Immature natural killer cell (primary cell): ENCODE results near the gene TAP1. TPM values are rescaled to one million over a fixed set of nuclear protein-coding genes. Genes with fewer than 3 reads are reported as not detected.
"Not testable (repeated sequence)": the region's sequence is repeated elsewhere in the genome, so short reads cannot be mapped to it uniquely, and the experiment has no call there.

ENCODE experiments used
- DNase-seq, 3 donors: peaks; one replicate each; pipeline ENCODE4 v3.0.0; 2022; ENCODE audit warnings: mixed read lengths in 1 of 3
- H3K27ac Mint-ChIP-seq, 6 donors: one replicate each; pipeline ENCODE4 v1.8.0; 2020; ENCODE audit warnings: mixed read lengths in 6 of 6, mild to moderate bottlenecking in 5 of 6, inconsistent platforms in 4 of 6, moderate library complexity in 3 of 6
- H3K27me3 Mint-ChIP-seq, 3 donors: one replicate each; pipeline ENCODE4 v1.8.0; 2020 to 2021; ENCODE audit warnings: low read depth in 3 of 3, mild to moderate bottlenecking in 3 of 3, mixed read lengths in 3 of 3, moderate library complexity in 3 of 3, inconsistent platforms in 1 of 3
- H3K36me3 Mint-ChIP-seq, 3 donors: one replicate each; pipeline ENCODE4 v1.8.0; 2020; ENCODE audit warnings: mixed read lengths in 3 of 3, inconsistent platforms in 2 of 3, mild to moderate bottlenecking in 2 of 3
- H3K4me1 Mint-ChIP-seq, 2 donors: one replicate each; pipeline ENCODE4 v1.8.0; 2020; ENCODE audit warnings: inconsistent platforms in 2 of 2, mild to moderate bottlenecking in 2 of 2, mixed read lengths in 2 of 2, moderate library complexity in 1 of 2
- H3K4me3 Mint-ChIP-seq, 5 donors: one replicate each; pipeline ENCODE4 v1.8.0; 2020; ENCODE audit warnings: mild to moderate bottlenecking in 5 of 5, mixed read lengths in 5 of 5, inconsistent platforms in 3 of 5, moderate library complexity in 3 of 5
- H3K9me3 Mint-ChIP-seq, 6 donors: one replicate each; pipeline ENCODE4 v1.8.0; 2020; ENCODE audit warnings: mild to moderate bottlenecking in 6 of 6, mixed read lengths in 6 of 6, inconsistent platforms in 4 of 6, moderate library complexity in 3 of 6
- polyA plus RNA-seq, 3 donors: library from polyadenylated mRNA; unstranded; fragments of 300-500 nt; fragmentation: Illumina TruSeq; gene quantifications; one replicate each; pipeline ENCODE4 v1.2.3, GENCODE V29; 2021

TAP1 gene, protein sequence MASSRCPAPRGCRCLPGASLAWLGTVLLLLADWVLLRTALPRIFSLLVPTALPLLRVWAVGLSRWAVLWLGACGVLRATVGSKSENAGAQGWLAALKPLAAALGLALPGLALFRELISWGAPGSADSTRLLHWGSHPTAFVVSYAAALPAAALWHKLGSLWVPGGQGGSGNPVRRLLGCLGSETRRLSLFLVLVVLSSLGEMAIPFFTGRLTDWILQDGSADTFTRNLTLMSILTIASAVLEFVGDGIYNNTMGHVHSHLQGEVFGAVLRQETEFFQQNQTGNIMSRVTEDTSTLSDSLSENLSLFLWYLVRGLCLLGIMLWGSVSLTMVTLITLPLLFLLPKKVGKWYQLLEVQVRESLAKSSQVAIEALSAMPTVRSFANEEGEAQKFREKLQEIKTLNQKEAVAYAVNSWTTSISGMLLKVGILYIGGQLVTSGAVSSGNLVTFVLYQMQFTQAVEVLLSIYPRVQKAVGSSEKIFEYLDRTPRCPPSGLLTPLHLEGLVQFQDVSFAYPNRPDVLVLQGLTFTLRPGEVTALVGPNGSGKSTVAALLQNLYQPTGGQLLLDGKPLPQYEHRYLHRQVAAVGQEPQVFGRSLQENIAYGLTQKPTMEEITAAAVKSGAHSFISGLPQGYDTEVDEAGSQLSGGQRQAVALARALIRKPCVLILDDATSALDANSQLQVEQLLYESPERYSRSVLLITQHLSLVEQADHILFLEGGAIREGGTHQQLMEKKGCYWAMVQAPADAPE
- 100 to 1,000 TPM; 310 to 465 (median 439) TPM for polyA plus RNA-seq

- peaks cover 27 to 59% (median 42%) of the 10 kb centered on the region in 3 donors for H3K36me3 Mint-ChIP-seq
- H3K9me3 Mint-ChIP-seq: no peaks in the 10 kb centered on the region
- peaks cover 9 to 23% (median 19%) of the 10 kb centered on the region in 3 donors for H3K27me3 Mint-ChIP-seq
- DNase-seq: peak; percentile 93 to 94 (median 94)
- peak within 1 kb of the TSS; percentile 100 for H3K27ac Mint-ChIP-seq
- peak within 1 kb of the TSS; percentile 92 to 100 (median 99) for H3K4me3 Mint-ChIP-seq
- H3K4me1 Mint-ChIP-seq: peaks cover 70 to 81% of the 10 kb centered on the region in 2 donors
Observed at GRCh38 chr6:32853541-32854375, at the start of gene TAP1, which contains the start of gene PSMB9. TAP1 (minus strand) TSS chr6:32853704; CDS start chr6:32853636, 68 bp downstream. PSMB9 (plus strand) TSS chr6:32854192; CDS start chr6:32854230, 38 bp downstream.

GRCh38 chr6:32895006-32895345, 41.5 kb upstream of the TAP1 start:
- Mint-ChIP-seq H3K27ac (peak overlapping the region; percentile 94 to 98 (median 96)), H3K36me3 (no peaks in the 10 kb centered on the region), H3K27me3 (peaks cover 0 to 6% (median 2%) of the 10 kb centered on the region in 3 donors), H3K9me3 (no peaks in the 10 kb centered on the region), H3K4me3 (peak overlapping the region; percentile 98 to 100 (median 99)), H3K4me1 (peaks cover 30 to 42% of the 10 kb centered on the region in 2 donors)
- no peak for DNase-seq

- H3K4me1 Mint-ChIP-seq: peaks cover 30 to 42% of the 10 kb centered on the region in 2 donors
Observed at GRCh38 chr6:32894085-32895005, 40.8 kb upstream of the TAP1 start.

DNA sequence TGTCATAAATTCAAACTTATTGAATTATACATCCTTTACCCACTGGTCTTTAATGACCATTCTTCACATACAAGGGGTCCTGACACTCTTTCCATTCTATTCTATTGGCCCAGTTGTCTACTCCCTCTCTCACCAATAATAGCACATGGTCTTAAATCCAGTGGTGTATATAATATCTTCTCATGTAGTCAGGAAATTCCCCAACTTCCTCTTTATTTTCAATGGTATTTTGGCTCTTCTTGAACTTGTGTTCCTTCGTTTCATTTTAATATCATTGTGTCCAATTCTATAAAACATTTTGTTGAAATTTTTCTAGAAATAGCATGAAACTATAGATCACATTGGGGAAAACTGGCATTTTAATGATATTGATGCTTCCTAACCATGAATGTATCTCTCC, 37.3 kb upstream of the TAP1 start:
- Mint-ChIP-seq H3K4me1 (peaks cover 13 to 20% of the 10 kb centered on the region in 2 donors), H3K27ac (no peak overlapping the region), H3K36me3 (no peaks in the 10 kb centered on the region), H3K9me3 (no peaks in the 10 kb centered on the region), H3K27me3 (peaks cover 0 to 6% (median 5%) of the 10 kb centered on the region in 3 donors), H3K4me3 (no peak overlapping the region)
- DNase-seq: no peak

More at GRCh38 chr6:32894085-32895005, 40.8 kb upstream of the TAP1 start:
- peak overlapping the region; percentile 98 to 100 (median 99) for H3K4me3 Mint-ChIP-seq
- H3K27me3 Mint-ChIP-seq: peaks cover 0 to 6% (median 2%) of the 10 kb centered on the region in 3 donors
- peak; percentile 92 to 93 (median 93) for DNase-seq
- no peaks in the 10 kb centered on the region for H3K36me3 Mint-ChIP-seq
- H3K9me3 Mint-ChIP-seq: no peaks in the 10 kb centered on the region
- H3K27ac Mint-ChIP-seq: peak overlapping the region; percentile 94 to 98 (median 96)

GRCh38 chr6:32889533-32889932, 36.0 kb upstream of the TAP1 start:
- Mint-ChIP-seq H3K4me3 (no peak overlapping the region), H3K9me3 (no peaks in the 10 kb centered on the region), H3K27ac (no peak overlapping the region), H3K27me3 (peaks cover 0 to 6% (median 5%) of the 10 kb centered on the region in 3 donors), H3K4me1 (peaks cover under 1 to 7% of the 10 kb centered on the region in 2 donors), H3K36me3 (no peaks in the 10 kb centered on the region)
- no peak for DNase-seq

GRCh38 chr6:32888576-32888975, 35.1 kb upstream of the TAP1 start:
- no peak overlapping the region for H3K4me3 Mint-ChIP-seq
- H3K4me1 Mint-ChIP-seq: peaks cover 0 to under 1% of the 10 kb centered on the region in 2 donors
- H3K27ac Mint-ChIP-seq: no peak overlapping the region

DNA sequence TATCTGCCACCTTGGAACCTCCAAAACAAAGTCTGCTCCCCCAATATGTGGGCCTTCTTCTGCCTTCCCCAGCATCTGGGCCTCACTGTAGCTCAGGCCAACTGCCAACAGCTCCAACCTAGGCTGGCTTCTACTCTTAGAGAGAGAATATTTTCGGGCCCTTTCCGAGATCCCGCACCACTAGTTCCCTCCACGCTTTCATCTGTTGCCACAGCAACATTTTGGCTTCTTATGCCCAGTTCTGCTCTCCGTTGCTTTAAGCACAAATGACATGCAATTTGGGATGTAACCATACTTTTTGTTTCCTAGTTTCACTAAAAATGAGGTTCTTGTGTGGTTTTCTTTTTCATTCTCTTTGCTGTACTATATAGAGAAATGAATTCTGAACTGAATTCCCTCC, 34.1 kb upstream of the TAP1 start:
- H3K4me1 Mint-ChIP-seq: no peaks in the 10 kb centered on the region
- H3K9me3 Mint-ChIP-seq: no peaks in the 10 kb centered on the region
- no peak overlapping the region for H3K4me3 Mint-ChIP-seq
- H3K36me3 Mint-ChIP-seq: no peaks in the 10 kb centered on the region
- H3K27ac Mint-ChIP-seq: no peak overlapping the region
- H3K27me3 Mint-ChIP-seq: peaks cover 0 to 3% (median 0%) of the 10 kb centered on the region in 3 donors
- DNase-seq: no peak

More at GRCh38 chr6:32888576-32888975, 35.1 kb upstream of the TAP1 start:
- H3K36me3 Mint-ChIP-seq: no peaks in the 10 kb centered on the region
- no peak for DNase-seq
- H3K27me3 Mint-ChIP-seq: peaks cover 0 to 3% (median under 1%) of the 10 kb centered on the region in 3 donors
- no peaks in the 10 kb centered on the region for H3K9me3 Mint-ChIP-seq

DNA sequence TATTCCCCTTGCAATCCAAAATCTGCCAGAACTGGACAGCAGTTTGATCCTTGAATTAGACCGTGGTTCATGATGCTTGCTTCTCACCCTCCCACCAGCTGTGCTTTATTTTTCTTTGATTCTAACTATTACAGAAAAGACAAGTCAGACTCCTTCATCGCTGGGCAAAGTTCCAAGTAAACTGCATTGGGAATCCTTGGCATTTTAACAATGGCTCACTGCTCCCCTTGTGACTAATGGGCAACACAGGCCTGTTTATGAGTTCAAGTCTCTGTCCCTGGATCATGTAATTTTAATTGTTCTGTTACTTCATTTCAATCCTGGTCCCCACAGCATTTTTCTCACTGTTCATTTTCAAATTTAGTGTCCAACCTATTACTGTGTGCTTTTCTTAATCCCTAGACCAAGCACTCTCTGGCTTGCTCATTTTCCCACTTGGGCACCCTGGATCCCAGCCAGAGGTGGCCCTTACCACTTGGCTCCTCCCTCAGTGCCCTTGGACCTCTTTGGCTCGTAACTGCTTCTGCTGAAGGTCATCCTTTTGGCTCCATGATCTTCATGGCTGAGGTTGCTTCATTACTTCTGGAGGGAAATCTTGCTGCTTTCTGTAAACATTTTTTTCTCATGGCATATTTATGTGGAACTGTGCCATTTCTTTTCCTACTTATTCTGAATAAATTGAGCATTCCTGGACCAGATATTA, 33.3 kb upstream of the TAP1 start:
- DNase-seq: no peak
- Mint-ChIP-seq H3K9me3 (no peaks in the 10 kb centered on the region), H3K4me1 (no peaks in the 10 kb centered on the region), H3K27me3 (peaks cover 0 to 3% (median 0%) of the 10 kb centered on the region in 3 donors), H3K27ac (no peak overlapping the region), H3K4me3 (no peak overlapping the region), H3K36me3 (peaks cover 0 to under 1% (median 0%) of the 10 kb centered on the region in 3 donors)

- H3K4me3 Mint-ChIP-seq: no peak overlapping the region
- H3K27me3 Mint-ChIP-seq: peaks cover 0 to 3% (median 0%) of the 10 kb centered on the region in 3 donors
- H3K27ac Mint-ChIP-seq: no peak overlapping the region
- DNase-seq: peak; percentile 61 to 71 (median 67)
- no peaks in the 10 kb centered on the region for H3K9me3 Mint-ChIP-seq
- peaks cover 0 to 7% (median 2%) of the 10 kb centered on the region in 3 donors for H3K36me3 Mint-ChIP-seq
- H3K4me1 Mint-ChIP-seq: no peaks in the 10 kb centered on the region
Observed at GRCh38 chr6:32885698-32886286, 32.3 kb upstream of the TAP1 start.

GRCh38 chr6:32883789-32884188, 30.3 kb upstream of the TAP1 start:
- H3K27me3 Mint-ChIP-seq: peaks cover 1 to 5% (median 2%) of the 10 kb centered on the region in 3 donors
- no peak overlapping the region for H3K4me3 Mint-ChIP-seq
- DNase-seq: no peak
- no peaks in the 10 kb centered on the region for H3K4me1 Mint-ChIP-seq
- H3K36me3 Mint-ChIP-seq: peaks cover 5 to 23% (median 17%) of the 10 kb centered on the region in 3 donors
- no peaks in the 10 kb centered on the region for H3K9me3 Mint-ChIP-seq
- no peak overlapping the region for H3K27ac Mint-ChIP-seq

DNA sequence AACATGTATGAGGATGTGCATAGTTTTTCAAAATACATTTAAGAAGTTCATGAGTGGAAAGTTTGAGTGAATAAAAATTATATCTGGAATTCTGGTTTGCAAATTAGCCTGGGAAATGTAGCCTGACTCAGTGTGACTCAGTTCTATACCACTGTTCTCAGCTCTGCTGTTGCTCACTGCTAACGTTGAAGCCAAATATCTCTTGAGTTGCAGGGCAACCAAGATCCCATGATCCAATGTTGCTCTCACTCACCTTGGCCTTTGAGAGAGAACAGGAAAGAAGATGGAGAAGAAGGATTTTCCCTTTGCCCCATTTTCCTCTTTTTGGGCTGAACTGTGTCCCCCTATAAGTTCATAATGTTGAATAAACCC, 29.4 kb upstream of the TAP1 start:
- H3K27ac Mint-ChIP-seq: no peak overlapping the region
- no peaks in the 10 kb centered on the region for H3K4me1 Mint-ChIP-seq
- peaks cover 1 to 5% (median 2%) of the 10 kb centered on the region in 3 donors for H3K27me3 Mint-ChIP-seq
- H3K9me3 Mint-ChIP-seq: no peaks in the 10 kb centered on the region
- peaks cover 8 to 30% (median 20%) of the 10 kb centered on the region in 3 donors for H3K36me3 Mint-ChIP-seq
- H3K4me3 Mint-ChIP-seq: no peak overlapping the region
- DNase-seq: no peak

GRCh38 chr6:32880962-32881361, 27.5 kb upstream of the TAP1 start:
- not testable (repeated sequence) for DNase-seq, H3K4me3 Mint-ChIP-seq, H3K27me3 Mint-ChIP-seq, H3K4me1 Mint-ChIP-seq, H3K9me3 Mint-ChIP-seq, H3K27ac Mint-ChIP-seq
- H3K36me3 Mint-ChIP-seq: peaks cover 10 to 32% (median 22%) of the 10 kb centered on the region in 3 donors
